ENCODE data around the gene MMP20. TPM values are rescaled to one million over a fixed set of nuclear protein-coding genes. Genes with fewer than 3 reads are reported as not detected.

Gene MMP20
- total RNA-seq, 4 donors from 2014 or later = not detected

GRCh38 chr11:102600666-102601065, 24.5 kb downstream of the MMP20 start:
- no peak for DNase-seq (ENCODE audit: low spot score in 2 of 2)
- peak overlapping the region; percentile 39 for H3K27ac ChIP-seq

DNA sequence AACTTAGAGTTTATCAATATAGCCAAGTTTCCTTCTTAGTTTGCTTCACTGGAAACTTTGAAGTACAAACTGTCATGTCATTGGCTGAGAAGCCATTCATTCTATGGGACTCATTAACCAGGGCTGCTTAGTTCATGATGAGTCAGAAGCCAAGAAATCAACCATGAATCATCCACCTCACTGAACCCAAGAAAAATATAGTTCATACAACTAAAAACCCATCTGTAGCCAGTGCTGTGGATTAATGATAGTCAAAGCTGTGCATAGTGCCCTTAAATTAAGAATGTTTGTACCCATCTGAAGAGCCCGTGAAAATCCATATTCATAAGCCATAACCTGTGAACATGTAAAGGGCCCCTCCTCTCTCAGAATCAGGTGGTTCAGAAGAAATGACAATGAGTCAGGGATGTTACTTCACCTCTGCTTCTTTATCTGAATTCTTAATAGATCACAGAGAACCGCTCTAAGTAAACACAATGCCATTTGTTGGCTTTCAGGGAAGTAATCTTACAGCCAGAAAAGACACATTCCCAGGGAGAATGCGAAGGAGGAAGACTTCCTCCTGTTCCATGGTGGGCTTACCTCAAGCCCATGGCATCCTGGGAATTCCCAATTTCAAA, 25.4 kb downstream of the MMP20 start:
- TF ChIP-seq POLR2AphosphoS5 (IDR thresholded peaks at IDR 0.05) (no peak), EP300 (IDR thresholded peaks at IDR 0.05) (no peak), POLR2A (IDR thresholded peaks at IDR 0.05) (no peak)
- TF ChIP-seq, protein P1, sequence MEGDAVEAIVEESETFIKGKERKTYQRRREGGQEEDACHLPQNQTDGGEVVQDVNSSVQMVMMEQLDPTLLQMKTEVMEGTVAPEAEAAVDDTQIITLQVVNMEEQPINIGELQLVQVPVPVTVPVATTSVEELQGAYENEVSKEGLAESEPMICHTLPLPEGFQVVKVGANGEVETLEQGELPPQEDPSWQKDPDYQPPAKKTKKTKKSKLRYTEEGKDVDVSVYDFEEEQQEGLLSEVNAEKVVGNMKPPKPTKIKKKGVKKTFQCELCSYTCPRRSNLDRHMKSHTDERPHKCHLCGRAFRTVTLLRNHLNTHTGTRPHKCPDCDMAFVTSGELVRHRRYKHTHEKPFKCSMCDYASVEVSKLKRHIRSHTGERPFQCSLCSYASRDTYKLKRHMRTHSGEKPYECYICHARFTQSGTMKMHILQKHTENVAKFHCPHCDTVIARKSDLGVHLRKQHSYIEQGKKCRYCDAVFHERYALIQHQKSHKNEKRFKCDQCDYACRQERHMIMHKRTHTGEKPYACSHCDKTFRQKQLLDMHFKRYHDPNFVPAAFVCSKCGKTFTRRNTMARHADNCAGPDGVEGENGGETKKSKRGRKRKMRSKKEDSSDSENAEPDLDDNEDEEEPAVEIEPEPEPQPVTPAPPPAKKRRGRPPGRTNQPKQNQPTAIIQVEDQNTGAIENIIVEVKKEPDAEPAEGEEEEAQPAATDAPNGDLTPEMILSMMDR (IDR thresholded peaks at IDR 0.05) = no peak
- no peaks in the 10 kb centered on the region for H3K36me3 ChIP-seq
- H3K27ac ChIP-seq = peak overlapping the region; percentile 39
- no peaks in the 10 kb centered on the region for H3K27me3 ChIP-seq
- DNase-seq (ENCODE audit: low spot score in 2 of 2) = no peak
- no peak overlapping the region for H3K4me3 ChIP-seq
- no peaks in the 10 kb centered on the region for H3K9me3 ChIP-seq
- H3K4me1 ChIP-seq = no peaks in the 10 kb centered on the region
- WGBS = 52% methylated on average over 3 of the region's 3 CpGs

More at GRCh38 chr11:102600666-102601065, 24.5 kb downstream of the MMP20 start:
- Histone ChIP-seq H3K4me1 (no peaks in the 10 kb centered on the region), H3K4me3 (no peak overlapping the region), H3K36me3 (no peaks in the 10 kb centered on the region), H3K9me3 (no peaks in the 10 kb centered on the region), H3K27me3 (no peaks in the 10 kb centered on the region)
- WGBS = 87% methylated on average over 3 of the region's 3 CpGs
- TF ChIP-seq EP300 (IDR thresholded peaks at IDR 0.05) (no peak), POLR2AphosphoS5 (IDR thresholded peaks at IDR 0.05) (no peak), POLR2A (IDR thresholded peaks at IDR 0.05) (no peak)
- TF ChIP-seq, protein P1 (IDR thresholded peaks at IDR 0.05) = no peak

GRCh38 chr11:102598272-102598671, 26.9 kb downstream of the MMP20 start:
- Histone ChIP-seq H3K4me3 (no peak overlapping the region), H3K27ac (no peak overlapping the region), H3K4me1 (no peaks in the 10 kb centered on the region), H3K27me3 (no peaks in the 10 kb centered on the region), H3K9me3 (no peaks in the 10 kb centered on the region), H3K36me3 (no peaks in the 10 kb centered on the region)
- WGBS = 82% methylated on average over 1 of the region's 1 CpG
- DNase-seq (ENCODE audit: low spot score in 2 of 2) = no peak
- TF ChIP-seq EP300 (IDR thresholded peaks at IDR 0.05) = no peak
- no peak for TF ChIP-seq POLR2AphosphoS5 (IDR thresholded peaks at IDR 0.05)
- TF ChIP-seq POLR2A (IDR thresholded peaks at IDR 0.05) = no peak
- TF ChIP-seq, protein P1 (IDR thresholded peaks at IDR 0.05) = no peak

GRCh38 chr11:102596578-102596977, 28.6 kb downstream of the MMP20 start:
- no peak for DNase-seq (ENCODE audit: low spot score in 2 of 2)
- no peaks in the 10 kb centered on the region for H3K9me3 ChIP-seq
- no peak overlapping the region for H3K27ac ChIP-seq
- no peaks in the 10 kb centered on the region for H3K4me1 ChIP-seq
- no peaks in the 10 kb centered on the region for H3K27me3 ChIP-seq
- 91% methylated on average over 6 of the region's 6 CpGs for WGBS
- TF ChIP-seq POLR2A (IDR thresholded peaks at IDR 0.05) (no peak), EP300 (IDR thresholded peaks at IDR 0.05) (no peak), POLR2AphosphoS5 (IDR thresholded peaks at IDR 0.05) (no peak)
- TF ChIP-seq, protein P1 (IDR thresholded peaks at IDR 0.05) = no peak
- H3K4me3 ChIP-seq = no peak overlapping the region
- H3K36me3 ChIP-seq = no peaks in the 10 kb centered on the region

DNA sequence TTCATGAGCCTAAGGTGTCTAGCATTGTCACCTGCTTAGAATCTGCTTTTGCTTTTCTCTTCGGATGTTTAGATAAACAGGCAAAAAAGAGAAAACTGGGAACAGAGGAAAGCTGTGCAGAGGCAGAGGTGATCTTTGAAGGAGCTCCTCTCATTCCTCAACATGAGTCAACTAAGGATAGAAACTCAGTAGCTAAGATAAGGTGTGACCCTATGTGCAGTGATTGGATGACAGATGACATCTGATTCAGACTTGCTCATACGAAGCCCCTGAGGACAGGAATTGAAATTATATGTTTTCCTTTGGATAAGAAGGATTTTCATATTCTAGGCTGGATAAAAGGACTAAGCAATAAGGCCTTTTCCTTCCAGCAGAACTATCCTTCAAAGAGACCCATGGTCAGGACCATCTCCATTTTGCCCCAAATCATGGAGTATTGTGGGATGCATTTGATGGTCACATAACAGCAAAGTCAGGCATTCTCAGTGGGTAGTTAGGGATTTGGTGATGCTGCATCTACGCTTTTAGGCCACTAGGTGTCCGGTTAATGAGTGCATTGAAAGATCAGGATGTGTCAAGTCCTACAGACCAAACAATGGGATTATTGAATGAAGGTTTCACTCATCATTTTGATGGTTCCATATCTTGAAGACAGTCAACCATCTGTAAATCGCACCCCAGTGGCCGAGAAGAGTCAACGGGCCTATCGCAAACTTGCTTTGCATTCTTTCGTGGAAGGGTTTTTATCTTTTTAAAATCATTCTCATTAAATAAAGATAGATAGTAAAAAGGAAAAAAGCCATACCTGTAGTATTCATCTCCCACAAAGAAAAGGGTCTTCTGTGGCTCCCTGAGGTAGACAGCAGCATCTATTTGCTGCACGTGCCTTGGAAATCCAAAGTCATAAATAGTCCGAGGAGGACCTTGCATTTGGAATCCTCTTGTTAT, 32.2 kb downstream of the MMP20 start:
- Histone ChIP-seq H3K4me3 (no peak overlapping the region), H3K4me1 (no peaks in the 10 kb centered on the region), H3K9me3 (no peaks in the 10 kb centered on the region), H3K27ac (no peak overlapping the region), H3K27me3 (no peaks in the 10 kb centered on the region), H3K36me3 (no peaks in the 10 kb centered on the region)
- no peak for DNase-seq (ENCODE audit: low spot score in 2 of 2)
- TF ChIP-seq, protein P1 (IDR thresholded peaks at IDR 0.05) = peak in 1 of 2 donors; percentile 40
- no peak for TF ChIP-seq EP300 (IDR thresholded peaks at IDR 0.05)
- WGBS = 90% methylated on average over 11 of the region's 11 CpGs
